ENCODE data around the gene BNC2.

BNC2 gene

GRCh38 chr9:16611001-16611400 is 259.5 kb downstream of the BNC2 start:
- in situ Hi-C loops (cut with MboI; ENCODE audit: low sequenced_read_pairs, unreplicated experiment) = no loop called here
- no peak for DNase-seq (ENCODE audit: low spot score)
- TF ChIP-seq, protein P1, sequence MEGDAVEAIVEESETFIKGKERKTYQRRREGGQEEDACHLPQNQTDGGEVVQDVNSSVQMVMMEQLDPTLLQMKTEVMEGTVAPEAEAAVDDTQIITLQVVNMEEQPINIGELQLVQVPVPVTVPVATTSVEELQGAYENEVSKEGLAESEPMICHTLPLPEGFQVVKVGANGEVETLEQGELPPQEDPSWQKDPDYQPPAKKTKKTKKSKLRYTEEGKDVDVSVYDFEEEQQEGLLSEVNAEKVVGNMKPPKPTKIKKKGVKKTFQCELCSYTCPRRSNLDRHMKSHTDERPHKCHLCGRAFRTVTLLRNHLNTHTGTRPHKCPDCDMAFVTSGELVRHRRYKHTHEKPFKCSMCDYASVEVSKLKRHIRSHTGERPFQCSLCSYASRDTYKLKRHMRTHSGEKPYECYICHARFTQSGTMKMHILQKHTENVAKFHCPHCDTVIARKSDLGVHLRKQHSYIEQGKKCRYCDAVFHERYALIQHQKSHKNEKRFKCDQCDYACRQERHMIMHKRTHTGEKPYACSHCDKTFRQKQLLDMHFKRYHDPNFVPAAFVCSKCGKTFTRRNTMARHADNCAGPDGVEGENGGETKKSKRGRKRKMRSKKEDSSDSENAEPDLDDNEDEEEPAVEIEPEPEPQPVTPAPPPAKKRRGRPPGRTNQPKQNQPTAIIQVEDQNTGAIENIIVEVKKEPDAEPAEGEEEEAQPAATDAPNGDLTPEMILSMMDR (IDR thresholded peaks at IDR 0.05; ENCODE audit: borderline replicate concordance, control extremely low read depth, extremely low read depth, insufficient read depth, missing control alignments) = no peak

GRCh38 chr9:16610538-16610937 is 259.9 kb downstream of the BNC2 start:
- DNase-seq (ENCODE audit: low spot score) = no peak
- in situ Hi-C loops (cut with MboI; ENCODE audit: low sequenced_read_pairs, unreplicated experiment) = no loop called here
- TF ChIP-seq, protein P1 (IDR thresholded peaks at IDR 0.05; ENCODE audit: borderline replicate concordance, control extremely low read depth, extremely low read depth, insufficient read depth, missing control alignments) = no peak

DNA sequence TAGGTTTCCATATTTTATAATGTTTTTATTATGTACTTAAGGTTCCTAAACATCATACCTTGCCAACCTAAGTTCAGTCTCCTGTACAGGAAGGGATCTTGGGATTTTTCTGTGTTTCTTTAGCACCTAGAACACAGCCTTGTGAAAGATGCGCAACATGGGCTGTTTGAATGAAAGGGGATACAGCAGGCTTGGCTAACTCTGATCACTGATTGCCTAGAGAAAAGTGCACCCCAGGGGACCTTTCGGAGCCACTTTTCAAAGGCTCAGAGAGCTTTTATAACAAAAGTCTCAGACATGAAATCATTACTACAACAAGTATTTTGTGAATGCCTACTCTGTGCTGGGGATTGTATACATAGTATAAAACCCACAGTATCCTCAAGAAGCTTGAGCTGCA is 261.6 kb downstream of the BNC2 start:
- in situ Hi-C loops (cut with MboI; ENCODE audit: low sequenced_read_pairs, unreplicated experiment) = no loop called here
- no peak for DNase-seq (ENCODE audit: low spot score)
- TF ChIP-seq, protein P1 (IDR thresholded peaks at IDR 0.05; ENCODE audit: borderline replicate concordance, control extremely low read depth, extremely low read depth, insufficient read depth, missing control alignments) = no peak

DNA sequence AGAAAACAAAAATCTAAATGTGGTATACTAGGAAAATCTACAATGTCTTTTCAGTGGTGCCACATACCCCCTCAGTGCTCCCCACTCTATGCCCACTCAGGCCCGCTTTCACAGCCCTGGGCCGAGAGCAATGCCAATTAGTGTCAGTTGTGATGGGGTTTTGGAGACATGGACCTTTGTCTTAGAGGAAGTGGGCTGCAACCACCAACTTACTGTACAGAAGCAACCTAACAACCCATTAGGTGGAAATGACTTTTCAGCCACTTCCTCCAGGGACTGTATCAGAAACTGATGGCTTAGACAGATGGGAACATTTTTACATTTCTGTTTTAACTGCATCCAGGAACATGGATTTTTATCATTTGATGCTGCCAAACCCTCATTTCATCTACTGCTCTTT is 268.0 kb downstream of the BNC2 start:
- DNase-seq (ENCODE audit: low spot score) = no peak
- TF ChIP-seq, protein P1 (IDR thresholded peaks at IDR 0.05; ENCODE audit: borderline replicate concordance, control extremely low read depth, extremely low read depth, insufficient read depth, missing control alignments) = no peak
- in situ Hi-C loops (cut with MboI; ENCODE audit: low sequenced_read_pairs, unreplicated experiment) = no loop called here

- DNase-seq (ENCODE audit: low spot score) = no peak
- in situ Hi-C loops (cut with MboI; ENCODE audit: low sequenced_read_pairs, unreplicated experiment) = no loop called here
- TF ChIP-seq, protein P1 (IDR thresholded peaks at IDR 0.05; ENCODE audit: borderline replicate concordance, control extremely low read depth, extremely low read depth, insufficient read depth, missing control alignments) = no peak
These were observed 268.5 kb downstream of the BNC2 start for GRCh38 chr9:16601991-16602390.

DNA sequence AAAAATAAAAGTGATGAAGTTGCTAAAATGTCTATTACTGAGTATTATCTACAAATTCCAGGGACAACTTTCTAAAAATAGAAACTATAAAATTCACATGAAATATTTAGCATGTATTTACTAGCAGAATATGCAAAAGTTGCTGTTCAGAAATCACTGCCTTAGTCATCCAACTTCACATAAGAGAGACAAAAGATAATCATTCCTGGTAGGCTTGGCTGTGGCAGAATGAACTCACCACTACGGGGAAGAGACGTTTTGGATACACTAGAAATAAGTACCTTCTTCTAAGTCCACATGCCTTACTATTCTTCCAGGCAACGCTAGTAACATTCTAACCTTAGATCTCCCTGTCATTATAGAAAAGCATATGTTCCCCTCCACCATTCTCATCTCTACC is 272.2 kb downstream of the BNC2 start:
- DNase-seq (ENCODE audit: low spot score) = no peak
- in situ Hi-C loops (cut with MboI; ENCODE audit: low sequenced_read_pairs, unreplicated experiment) = no loop called here

More for the DNA sequence above, 272.2 kb downstream of the BNC2 start:
- TF ChIP-seq, protein P1 (IDR thresholded peaks at IDR 0.05; ENCODE audit: borderline replicate concordance, control extremely low read depth, extremely low read depth, insufficient read depth, missing control alignments) = no peak

Measured in GM13976 (cell line).